Cardiac fibroblast (primary cell): ENCODE results near the gene C11orf21.

ENCODE experiments used
- DNase-seq, 2 donors: peaks; one replicate each; pipeline versions ENCODE4 v3.0.0 to v3.0.0-alpha.2; 2010; ENCODE audit warnings: low read depth in 2 of 2
- H3K4me3 ChIP-seq, 2 donors: replicated peaks in 1 of 2; 1 replicate in 1 of 2; 2 replicates in 1 of 2; pipeline ENCODE4 v1.5.1; 2011; ENCODE audit warnings: low read depth in 2 of 2, low read length in 2 of 2, mild to moderate bottlenecking in 2 of 2, moderate library complexity in 1 of 2
- CTCF ChIP-seq: IDR thresholded peaks from one replicate; pipeline ENCODE4 v1.5.1; 2011; ENCODE audit warnings: low read depth, mild to moderate bottlenecking, low read length, inconsistent platforms

The C11orf21 gene

GRCh38 chr11:2329551-2329950 is 27.8 kb upstream of the C11orf21 start:
- DNase-seq, result no peak
- TF ChIP-seq CTCF, result no peak
- no peak overlapping the region for H3K4me3 ChIP-seq

GRCh38 chr11:2328656-2329354 is 27.1 kb upstream of the C11orf21 start:
- no peak for DNase-seq
- no peak overlapping the region for H3K4me3 ChIP-seq
- TF ChIP-seq CTCF, result no peak

- H3K4me3 ChIP-seq, result no peak overlapping the region
- DNase-seq, result no peak
- no peak for TF ChIP-seq CTCF
Observed at GRCh38 chr11:2328021-2328420, 26.3 kb upstream of the C11orf21 start.

- DNase-seq, result no peak
- no peak for TF ChIP-seq CTCF
- no peak overlapping the region for H3K4me3 ChIP-seq
Observed at GRCh38 chr11:2327032-2327431, 25.3 kb upstream of the C11orf21 start.

DNA sequence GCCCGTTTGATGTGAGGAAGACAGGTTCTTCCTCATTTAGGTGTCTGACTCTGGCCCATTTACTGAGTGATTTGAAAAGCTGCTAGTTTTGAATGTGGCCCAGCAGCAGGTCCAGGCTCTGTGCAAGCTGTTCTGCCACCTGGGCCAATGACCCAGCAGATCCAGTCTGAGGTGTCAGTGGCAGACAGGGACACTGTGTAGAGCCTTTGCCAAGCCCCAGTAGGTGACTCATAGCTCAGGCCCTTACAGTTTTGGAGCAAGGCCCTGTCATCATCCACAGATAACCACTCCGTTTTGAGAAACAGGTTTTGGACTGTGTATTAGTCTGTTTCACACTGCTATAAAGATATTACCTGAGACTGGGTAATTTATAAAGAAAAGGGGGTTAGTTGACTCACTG is 24.0 kb upstream of the C11orf21 start:
- no peak for TF ChIP-seq CTCF
- H3K4me3 ChIP-seq, result no peak overlapping the region
- DNase-seq, result peak; percentile 29 to 33

GRCh38 chr11:2325123-2325522 is 23.4 kb upstream of the C11orf21 start:
- H3K4me3 ChIP-seq, result no peak overlapping the region
- DNase-seq, result no peak
- TF ChIP-seq CTCF, result no peak

GRCh38 chr11:2321311-2321683 is 19.6 kb upstream of the C11orf21 start:
- no peak for TF ChIP-seq CTCF
- no peak for DNase-seq
- no peak overlapping the region for H3K4me3 ChIP-seq
